Stimulated activated CD4-positive, alpha-beta T cell treated with anti-CD3 and anti-CD28 coated beads, TNF-alpha, amount 100 ng/mL, for 1 hour (primary cell): ENCODE measurements around the gene HSF4.
A peak's percentile ranks its signal among the peaks of the same experiment; 100 is the strongest.

Experiments
- DNase-seq, 3 donors: peaks; one replicate each; pipeline ENCODE4 v3.0.0-alpha.2; 2020; ENCODE audit warnings: low read depth in 3 of 3, low spot score in 1 of 3

The HSF4 gene

DNA sequence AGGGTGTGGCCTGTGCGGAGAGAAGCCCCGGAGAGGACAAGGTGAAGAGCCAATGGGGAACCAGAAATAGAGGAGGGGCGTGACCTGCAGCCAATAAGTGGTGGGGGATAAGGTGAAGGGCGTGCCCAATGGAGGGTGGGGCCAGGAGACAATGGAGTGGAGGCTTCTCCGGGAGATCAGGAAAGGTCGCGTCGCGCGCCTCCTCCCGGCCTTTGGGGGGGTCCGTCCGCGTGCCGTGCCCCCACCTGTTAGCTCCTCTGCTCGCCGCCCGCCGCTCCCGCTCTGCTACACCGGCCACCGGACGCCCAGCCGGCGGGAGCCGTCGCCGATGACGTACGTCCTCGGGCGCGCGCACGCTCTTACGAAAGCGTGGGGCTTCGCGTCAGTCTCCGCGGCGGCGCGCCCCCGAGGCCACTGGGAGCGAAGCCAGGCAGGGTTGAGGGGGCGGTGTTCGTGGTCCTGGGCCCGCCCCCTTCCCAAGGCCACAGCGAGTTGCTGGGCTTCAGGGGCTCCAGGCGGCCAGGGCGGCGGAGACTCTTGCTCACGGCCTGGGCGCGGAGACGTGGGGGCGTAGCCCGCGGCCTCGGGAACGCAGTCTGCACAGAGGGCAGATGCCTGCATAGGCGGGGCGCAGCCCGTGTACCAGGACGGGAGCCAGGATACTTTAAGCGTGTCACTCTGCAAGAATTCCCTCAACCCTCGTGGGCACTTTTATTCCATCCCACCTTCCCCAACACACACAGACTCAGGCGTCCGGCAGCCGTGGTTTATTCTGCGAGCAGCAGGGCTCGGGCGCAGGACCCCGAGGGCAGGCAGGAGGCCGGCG is 19.3 kb downstream of the HSF4 start, which contains the start of gene MATCAP1:
Gene MATCAP1, minus strand, starts transcription at position 337 of the 826 bp plus-strand sequence. CDS start 3,353 bp downstream, outside the sequence.
- peak; percentile 79 to 83 (median 82) for DNase-seq

DNA sequence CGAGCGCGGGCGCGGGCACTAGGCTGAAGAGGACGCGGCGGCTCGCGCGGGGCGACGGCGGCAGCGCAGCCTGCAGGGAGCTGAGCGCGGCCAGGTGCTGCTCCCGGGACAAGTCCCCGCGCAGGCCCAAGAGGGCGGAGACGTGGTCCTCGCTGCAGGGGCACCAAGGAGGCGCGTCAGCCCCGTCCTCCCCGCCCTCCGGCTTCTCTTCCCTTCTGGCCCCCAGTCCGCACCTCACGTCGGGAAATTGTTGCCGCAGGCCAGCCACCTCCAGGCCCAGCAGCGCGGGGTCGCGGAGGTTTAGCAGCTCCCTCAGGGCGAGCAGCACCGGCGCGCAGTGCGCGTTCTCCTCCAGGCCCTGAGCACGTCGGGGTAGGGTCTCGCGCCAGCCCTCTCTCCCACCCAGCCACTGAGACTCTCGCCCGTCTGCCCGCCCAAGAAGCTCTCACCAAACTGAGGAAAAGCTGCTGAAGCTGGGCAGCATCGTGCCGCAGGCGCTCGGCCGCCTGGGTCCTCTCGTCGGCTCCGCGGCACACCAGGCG is 20.0 kb downstream of the HSF4 start:
- no peak for DNase-seq

DNA sequence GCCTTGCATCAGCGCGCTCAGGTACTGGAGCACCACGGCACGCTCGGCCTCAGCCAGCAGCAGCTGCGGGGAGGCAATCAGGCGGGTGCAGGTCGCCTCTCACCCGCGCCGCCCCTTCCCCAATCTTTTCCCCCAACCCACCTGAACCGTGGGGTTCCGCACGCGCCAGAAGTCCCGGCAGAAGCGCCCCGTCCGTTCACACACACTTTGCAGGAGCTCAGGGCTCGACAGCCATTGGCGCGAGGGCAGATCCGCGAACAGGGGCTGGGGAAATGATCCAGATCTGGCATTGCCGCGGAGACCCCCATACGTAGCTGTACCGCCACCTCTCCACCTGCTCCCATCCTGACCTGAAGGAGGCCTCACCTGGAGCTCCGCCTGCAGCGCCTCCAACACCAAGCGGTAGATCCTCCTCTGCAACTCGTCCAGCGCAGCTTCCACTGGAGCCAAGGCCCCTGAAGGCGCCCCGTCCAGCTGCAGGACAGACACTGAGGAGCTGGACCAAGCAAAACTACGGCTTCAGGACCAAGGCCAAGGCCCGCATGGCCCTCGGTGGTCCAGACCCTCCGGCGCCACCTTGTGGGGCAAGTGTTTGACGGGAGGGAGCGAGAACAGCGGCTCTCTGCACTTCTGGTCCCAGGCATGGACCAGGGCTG is 20.6 kb downstream of the HSF4 start:
- peak; percentile 46 to 76 (median 56) for DNase-seq

DNA sequence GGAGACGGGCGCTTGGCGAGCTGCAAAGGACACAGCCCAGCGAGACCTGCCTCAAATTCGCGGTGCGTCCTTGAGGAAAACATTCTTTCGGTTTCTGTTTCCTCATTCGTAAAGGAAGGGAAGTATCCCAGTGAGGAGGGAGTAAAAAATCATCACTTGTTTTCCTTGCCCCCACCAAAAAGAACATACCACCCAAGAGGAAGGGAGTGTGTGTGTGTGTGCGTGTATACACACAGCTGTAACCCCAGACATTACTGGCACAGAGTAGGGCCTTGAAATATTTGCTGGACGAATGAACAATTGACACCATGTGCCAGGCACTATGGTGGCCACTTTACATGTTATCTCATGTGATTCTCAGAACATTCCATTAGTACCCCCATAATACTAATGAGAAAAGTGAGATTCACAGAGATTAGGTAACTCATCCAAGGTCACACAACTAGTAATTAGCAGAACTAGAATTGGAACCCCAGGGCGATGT is 21.1 kb downstream of the HSF4 start:
- no peak for DNase-seq

DNA sequence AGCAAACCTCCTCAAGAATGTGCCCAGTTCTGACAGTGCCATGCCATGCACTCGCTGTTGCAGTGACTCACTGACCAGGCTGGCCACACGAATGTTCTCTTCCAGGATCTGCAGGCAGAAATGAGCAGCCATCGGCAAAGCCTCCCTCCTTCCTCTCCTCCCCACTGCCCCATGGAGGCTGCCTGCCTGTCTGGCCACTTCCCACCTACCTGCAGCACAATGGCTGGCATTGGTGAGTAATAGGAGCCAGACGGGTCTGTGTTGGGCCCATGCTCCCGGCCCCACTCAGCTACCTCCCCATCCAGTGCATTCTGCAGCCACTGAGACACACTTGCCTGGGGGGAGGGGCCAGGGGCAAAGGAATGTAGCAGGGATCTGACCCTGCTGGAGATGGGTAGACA is 22.0 kb downstream of the HSF4 start:
- DNase-seq: no peak

DNA sequence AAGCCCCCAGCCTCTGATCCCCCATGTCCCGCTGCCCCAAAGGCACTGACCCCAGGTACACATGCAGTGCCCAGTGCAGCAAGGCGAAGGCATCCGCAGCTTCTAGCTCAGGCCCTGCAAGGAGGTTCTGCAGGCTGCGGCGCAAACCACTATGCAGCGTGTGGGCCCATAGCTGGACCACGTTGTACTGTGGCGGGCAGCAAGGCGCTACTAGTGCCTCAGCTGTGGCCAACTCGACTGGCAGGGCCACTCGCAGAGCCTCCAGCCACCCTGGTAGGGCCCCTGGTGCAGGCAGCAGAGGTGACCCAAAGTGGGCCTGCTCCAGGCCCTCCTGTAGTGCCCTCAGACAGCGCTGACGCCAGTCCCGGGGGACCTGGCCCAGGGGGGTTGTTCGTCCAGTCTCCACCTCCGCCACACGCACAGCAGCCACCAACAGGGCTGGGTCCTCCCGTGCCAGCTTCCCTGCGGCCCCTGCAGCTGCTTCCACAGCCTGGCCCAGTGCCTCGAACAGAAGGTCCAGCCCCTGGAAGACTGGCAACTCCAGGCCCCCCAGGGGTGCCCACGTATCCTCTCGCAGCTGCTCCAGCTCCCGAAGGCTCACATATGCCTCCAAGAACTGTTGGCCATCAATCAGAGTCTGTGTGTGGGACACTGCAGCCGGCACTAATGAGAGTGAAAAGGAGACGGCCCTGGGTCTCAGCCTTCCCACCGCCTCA is 22.8 kb downstream of the HSF4 start:
- DNase-seq: no peak

DNA sequence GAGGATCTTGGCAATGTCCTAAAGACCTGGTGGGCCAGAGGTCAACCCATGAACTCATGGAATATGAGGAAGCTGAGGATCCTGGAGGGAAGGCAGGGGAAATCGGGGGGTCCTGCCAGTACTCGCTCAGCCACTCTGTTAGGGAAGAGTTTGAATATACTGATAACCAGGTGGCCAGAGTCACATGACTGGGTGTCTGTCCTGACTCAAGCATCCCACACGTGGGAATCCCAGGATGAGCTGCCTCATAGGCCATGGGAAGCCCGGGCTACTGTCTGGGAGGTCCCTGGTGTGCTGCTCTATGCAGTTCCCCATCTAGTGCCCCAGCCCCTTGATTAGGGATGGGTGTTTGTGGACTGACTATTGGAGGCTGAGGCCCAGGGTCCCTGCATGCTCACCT is 23.8 kb downstream of the HSF4 start:
- DNase-seq: no peak

DNA sequence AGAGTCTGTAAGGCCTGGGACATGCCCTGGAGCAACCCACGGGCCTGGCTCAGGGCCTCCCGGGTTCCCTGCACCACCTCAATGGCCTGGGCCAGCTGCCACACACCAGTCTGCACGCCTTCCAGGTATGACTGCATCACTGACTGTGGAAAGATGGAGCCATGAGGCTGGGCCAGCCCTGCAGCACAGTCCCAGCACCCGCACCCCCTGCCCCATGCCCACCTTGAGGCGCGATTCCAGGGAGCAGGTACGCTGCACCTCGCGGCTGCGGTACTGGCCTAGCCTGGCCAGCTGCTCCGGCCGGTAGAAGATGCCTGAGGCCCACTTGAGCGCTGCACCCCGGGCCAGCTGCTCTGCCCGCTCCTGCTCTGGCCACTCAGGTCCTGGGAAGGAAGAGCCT is 24.3 kb downstream of the HSF4 start:
- DNase-seq: no peak

DNA sequence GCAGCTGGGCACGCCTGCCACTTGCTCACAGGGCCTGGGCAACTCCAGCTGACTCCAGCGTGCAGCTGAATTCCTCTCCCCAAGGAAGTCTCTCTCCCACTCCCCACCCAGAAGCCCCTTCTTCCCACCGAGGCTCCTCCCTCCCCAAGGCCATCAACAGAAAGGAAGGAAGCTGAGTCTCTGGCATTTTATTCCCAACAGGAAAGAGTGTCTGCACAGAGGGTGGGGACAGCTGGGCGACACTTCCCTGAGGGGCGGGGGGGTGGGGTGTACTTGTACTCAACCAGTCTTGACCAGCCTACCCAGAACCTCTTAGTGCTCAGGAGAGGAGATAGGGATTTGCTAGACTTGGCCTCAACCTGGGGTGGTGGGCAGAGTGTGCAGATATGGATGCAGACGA is 25.5 kb downstream of the HSF4 start, which contains the start of gene EXOC3L1:
Gene EXOC3L1, minus strand, starts transcription at position 96 of the 400 bp plus-strand sequence. CDS start 460 bp downstream, outside the sequence.
- no peak for DNase-seq

DNA sequence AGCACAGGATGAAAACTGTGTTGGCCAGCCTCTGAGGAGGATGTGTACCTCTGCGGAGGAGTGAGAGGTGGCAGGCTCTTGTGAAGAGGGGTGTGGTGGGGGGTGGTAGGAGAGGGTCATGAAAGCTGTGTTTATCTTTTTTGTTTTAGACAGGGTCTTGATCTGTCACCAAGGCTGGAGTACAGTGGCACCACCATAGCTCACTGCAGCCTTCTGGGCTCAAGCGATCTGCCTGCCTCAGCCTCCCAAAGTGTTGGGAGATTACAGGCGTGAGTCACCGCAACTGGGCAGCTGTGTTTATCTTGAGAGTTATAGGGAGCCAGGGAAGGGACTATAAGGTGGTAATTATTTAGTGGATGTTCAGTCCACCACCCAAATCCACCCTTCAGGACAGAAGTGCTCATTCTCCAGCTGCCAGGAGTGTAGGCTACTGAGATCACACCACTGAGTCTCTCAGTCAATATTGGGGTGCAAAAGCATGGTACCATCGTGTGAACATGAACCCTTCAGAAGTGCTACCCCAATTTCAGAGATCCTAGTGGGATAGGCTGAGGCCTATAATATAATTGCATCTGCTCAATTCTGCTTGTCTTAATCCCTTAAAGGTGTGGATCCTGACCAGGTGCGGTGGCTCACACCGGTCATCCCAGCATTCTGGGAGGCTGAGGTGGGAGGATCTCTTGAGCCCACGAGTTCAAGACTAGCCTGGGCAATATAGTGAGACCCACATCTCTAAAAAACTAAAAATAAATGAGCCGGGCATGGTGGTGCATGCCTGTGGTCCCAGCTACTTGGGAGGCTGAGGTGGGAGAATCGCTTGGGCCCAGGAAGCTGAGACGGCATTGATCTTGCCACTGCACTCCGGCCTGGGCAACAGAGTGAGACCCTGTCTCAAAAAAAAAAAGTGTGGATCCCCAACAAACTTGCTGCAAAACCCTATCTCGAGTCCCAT is 26.2 kb downstream of the HSF4 start:
- DNase-seq: no peak

DNA sequence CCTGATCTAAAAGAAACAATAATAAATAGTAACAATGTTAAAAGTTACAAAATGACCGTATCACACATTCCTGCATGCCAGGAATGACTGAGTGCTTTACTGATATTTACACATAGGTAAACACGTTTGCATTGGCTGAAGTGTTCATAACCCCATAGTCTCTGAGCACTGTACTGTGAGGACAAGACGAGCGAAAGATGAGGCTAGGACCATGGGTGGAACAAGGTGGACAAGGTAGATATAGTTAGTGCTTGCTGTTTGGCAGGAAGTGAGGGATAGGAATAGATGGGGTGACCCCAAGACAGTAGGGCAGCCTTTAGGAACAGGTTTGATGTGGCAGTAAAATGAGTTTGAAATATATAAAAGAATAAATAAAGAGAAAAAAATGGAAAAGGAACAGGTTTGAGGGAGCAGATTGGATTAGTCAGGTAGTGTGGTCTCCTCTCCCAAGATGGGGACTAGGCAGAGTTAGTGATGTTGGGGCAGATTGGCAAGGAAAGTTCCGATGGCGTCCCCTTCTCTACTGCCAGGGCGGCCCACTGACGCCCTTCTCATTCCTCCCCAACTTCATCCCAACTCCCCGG is 27.0 kb downstream of the HSF4 start:
- DNase-seq: no peak

DNA sequence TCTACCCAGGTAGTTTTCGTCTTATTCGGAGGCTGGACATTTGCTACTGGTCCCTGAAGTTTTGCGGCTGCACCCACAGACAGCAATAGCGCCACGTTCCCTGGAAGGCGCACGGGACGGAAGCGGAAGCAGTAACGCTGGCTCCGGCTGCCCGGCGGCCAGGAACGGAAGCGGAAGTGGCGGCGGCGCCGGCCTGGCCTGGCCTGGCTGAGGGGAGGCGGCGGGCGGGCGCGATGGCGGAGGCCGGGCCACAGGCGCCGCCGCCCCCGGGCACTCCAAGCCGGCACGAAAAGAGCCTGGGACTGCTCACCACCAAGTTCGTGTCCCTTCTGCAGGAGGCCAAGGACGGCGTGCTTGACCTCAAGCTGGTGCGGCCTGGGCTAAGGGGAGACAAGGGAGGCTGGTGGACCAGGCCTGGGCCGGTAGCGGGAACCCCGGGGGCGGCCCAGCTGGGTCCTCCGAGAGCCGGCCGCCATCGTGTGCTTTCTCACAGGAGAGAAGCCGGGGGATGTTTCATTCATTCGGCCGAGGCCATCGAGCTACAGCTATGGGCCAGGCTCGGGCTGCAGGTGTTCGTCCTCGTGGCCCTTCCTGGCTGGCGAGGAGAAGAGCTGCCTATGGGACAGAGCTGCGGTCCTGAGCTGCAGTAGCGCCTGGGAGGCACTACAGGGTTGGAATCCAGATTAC is 27.6 kb downstream of the HSF4 start, which contains the start of gene E2F4:
Gene E2F4, plus strand, starts transcription at position 161 of the 687 bp plus-strand sequence. Its CDS starts 73 bp downstream, at position 234.
- peak; percentile 67 to 73 (median 73) for DNase-seq

DNA sequence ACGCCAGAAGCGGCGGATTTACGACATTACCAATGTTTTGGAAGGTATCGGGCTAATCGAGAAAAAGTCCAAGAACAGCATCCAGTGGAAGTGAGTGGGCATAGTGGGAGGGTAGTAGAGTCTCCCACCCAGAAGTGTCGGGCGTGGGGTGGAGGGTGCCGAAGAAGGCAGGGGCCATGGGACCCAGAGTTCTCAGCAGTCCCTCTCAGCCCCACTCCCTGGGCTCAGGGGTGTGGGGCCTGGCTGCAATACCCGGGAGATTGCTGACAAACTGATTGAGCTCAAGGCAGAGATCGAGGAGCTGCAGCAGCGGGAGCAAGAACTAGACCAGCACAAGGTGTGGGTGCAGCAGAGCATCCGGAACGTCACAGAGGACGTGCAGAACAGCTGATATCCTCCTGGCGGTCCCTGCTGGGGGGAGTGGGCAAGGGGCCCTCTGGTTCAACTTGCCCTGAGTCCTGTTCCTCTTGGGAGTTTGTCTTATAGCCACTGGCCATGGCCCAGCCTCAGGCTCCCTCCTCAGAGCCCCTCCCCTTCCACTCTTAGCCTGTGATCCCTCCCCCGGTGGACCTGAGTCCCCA is 28.3 kb downstream of the HSF4 start:
- no peak for DNase-seq

DNA sequence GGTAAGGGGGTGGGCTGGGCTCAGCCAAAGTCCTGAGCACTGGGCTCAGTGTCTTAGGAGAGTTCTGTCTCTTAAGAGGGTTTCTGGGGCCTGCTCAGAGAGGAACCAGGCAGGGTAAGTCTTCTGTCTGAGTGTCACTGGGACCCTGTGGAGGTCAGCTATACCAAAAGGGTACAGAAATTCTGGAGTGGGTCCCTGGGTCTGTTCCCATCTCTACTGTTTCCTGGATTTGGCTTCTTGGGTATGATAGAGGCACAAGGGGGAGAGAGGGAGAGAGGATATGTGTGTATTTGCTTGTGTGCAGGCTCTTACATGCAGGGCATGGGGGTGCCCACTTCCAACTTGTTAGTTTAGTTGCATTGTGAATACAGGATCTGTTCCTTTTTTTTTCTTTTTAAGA is 29.0 kb downstream of the HSF4 start:
- DNase-seq: no peak

DNA sequence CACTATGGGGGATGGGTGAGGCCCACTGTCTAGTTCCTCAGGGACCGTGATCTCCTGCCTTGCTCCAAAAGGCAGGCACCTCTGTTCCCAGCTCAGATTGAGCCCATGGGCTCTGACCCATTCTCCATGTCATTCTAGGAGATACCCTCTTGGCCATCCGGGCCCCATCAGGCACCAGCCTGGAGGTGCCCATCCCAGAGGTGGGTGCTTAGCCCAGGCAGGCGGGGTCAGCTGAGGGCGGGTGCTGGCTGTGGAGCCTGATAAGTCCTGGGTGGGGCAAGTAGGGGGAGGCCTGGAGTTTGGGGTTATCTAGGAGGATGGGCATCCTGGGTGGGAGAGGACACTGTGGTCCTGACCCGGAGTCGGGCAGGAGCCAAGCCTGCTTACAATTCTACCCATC is 29.7 kb downstream of the HSF4 start:
- no peak for DNase-seq

DNA sequence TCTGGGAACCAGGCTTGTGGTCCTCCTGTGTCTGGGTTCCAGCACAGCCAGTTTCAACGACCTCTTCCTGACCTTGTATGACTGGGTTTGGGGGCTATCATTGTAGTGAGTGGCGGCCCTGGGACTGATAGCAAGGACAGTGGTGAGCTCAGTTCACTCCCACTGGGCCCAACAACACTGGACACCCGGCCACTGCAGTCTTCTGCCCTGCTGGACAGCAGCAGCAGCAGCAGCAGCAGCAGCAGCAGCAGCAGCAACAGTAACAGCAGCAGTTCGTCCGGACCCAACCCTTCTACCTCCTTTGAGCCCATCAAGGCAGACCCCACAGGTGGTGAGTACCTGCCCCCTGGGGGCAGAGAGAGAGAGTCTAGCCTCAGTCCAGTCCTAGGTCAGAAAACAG is 31.1 kb downstream of the HSF4 start:
- DNase-seq: no peak

DNA sequence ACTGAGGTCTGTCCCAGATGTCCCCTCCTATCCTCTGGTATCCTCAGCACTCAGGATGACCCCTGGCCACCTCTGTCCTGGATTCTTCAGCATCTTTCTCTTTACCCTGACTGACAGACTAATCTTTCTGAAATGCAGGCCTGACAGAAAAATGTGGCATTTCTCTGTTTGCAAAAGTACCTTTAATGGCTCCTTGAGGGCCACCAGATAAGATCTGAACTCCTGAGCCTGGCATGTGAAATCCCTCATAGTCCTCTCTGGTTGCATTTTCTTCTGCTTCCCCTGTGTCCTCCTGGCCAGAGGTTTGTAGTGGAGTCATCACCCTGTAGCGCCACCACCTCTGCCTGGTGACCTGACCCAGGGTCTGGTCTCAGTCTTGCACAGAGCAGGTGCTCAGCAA is 32.3 kb downstream of the HSF4 start:
- no peak for DNase-seq

DNA sequence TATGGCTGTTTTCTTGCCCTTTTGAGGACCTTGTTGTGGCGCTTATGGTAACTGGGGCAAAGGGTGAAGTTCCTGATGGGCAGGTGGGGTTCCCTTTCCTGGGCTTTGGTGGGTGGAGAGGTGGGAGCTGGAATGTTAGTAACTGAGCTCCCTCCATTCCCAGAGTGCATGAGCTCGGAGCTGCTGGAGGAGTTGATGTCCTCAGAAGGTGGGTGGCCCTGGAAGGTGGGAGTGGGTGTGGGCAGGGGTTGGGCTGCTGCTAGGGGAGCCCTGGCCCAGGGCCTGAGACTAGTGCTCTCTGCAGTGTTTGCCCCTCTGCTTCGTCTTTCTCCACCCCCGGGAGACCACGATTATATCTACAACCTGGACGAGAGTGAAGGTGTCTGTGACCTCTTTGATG is 33.2 kb downstream of the HSF4 start:
- no peak for DNase-seq

DNA sequence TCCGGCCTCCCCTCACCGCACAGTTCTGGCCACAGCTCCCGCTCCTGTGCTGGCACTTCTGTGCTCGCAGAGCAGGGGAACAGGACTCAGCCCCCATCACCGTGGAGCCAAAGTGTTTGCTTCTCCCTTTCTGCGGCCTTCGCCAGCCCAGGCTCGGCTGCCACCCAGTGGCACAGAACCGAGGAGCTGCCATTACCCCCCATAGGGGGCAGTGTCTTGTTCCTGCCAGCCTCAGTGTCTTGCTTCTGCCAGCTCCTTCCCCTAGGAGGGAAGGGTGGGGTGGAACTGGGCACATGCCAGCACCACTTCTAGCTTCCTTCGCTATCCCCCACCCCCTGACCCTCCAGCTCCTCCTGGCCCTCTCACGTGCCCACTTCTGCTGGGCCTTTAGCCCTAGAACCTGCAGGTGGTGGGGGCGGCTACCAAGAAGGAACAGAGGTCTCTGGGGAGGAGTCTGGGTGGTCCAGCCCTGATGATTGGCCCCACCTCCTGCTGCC is 33.7 kb downstream of the HSF4 start:
- no peak for DNase-seq
